GM18505 (cell line): Measurements from ENCODE around the gene APOBEC2.

Experiments
- ATAC-seq: cut with Tn5 transposase; IDR thresholded peaks from one replicate; pipeline ENCODE4 v1.9.1; 2021; ENCODE audit not compliant: unreplicated experiment
- POLR2A ChIP-seq: IDR thresholded peaks from 4 replicates; pipeline ENCODE4 v1.6.1; 2011; ENCODE audit warnings: borderline replicate concordance; ENCODE audit not compliant: insufficient read depth, insufficient read length; ENCODE audit errors: extremely low read depth

APOBEC2 gene

GRCh38 chr6:41027799-41028560 is 25.0 kb upstream of the APOBEC2 start:
- TF ChIP-seq POLR2A: peak; percentile 56
- ATAC-seq: peak; percentile 80

- peak; percentile 35 for ATAC-seq
- no peak for TF ChIP-seq POLR2A
These were observed 24.2 kb upstream of the APOBEC2 start for GRCh38 chr6:41028561-41029412.

DNA sequence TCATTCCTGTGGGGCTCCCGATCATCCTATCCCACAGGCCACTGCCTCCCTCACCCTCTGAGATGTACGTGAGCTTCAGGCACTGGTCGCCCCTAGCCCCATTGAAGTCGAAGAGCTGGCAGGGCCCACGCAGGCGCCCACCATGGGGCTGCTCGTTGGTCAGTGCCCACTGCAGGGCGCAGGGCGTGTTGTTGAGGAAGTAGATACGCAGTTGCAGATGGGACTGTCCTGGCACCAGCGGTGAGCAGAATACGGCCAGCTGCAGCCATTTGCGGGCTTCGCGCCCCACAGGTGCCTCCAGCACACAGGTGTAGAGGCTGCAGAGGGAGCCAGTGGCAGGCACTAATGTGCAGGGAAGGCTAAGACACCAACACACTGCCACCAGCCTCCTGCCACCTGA is 20.2 kb upstream of the APOBEC2 start:
- ATAC-seq: no peak
- no peak for TF ChIP-seq POLR2A

DNA sequence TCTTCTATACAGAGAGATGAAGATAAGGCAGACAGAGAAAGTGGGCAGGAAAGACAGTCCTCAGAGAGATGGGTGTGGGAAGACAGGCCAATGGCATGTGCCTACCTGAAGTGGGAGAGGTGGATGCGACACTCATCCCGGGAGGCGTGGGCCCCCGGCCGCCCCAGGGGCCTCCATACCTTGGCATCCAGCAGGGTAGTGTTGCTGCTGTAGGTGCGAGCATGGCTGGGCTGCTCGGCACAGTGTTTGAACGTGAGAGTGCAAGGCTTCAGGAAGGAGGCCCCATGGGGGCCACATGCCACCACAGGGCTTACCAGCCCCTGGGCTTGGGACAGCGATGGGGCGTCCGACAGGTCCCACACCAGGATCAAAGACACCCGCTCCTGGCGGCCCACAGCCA is 19.2 kb upstream of the APOBEC2 start:
- TF ChIP-seq POLR2A: no peak
- no peak for ATAC-seq

DNA sequence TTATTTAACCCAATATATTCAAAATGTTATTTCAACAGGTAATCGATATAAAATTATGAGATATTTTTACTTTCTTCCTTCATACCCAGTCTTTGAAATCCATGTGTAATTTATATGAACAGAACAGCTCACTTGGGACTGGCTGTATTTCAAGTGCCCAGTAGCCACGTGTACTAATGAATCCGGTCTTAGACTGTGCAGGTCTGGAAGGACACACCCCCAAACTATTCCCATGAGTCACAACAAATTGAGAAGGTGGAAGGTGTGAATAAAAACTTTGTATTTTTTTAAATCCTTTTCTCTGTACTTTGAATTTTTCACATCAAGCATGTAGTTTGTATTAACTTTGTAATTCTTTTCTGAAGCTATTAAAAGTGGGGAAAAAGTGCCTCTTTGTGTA is 16.8 kb upstream of the APOBEC2 start:
- no peak for ATAC-seq
- no peak for TF ChIP-seq POLR2A

GRCh38 chr6:41036601-41037000 is 16.4 kb upstream of the APOBEC2 start:
- no peak for ATAC-seq
- TF ChIP-seq POLR2A: no peak

GRCh38 chr6:41037107-41037900 is 15.7 kb upstream of the APOBEC2 start:
- no peak for TF ChIP-seq POLR2A
- no peak for ATAC-seq

DNA sequence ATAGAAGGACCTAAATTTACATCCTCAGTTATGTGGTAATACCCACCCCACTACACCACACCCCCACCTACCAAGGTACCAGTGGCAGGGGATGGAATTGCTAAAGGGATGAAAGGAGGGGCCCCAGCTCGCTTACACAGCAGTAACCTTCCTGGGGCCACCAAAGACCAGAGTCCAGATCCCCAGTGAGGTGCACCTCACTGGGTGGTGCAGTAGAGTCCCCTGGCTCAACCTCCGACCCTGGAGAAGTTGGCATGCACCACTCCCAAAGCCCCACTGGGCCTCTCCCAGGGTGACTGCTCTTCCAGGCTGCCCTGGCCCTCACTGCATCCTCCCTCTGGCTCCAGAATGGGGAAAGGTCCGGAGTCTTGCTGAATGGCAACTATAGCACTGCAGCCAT is 14.8 kb upstream of the APOBEC2 start:
- ATAC-seq: no peak
- no peak for TF ChIP-seq POLR2A

GRCh38 chr6:41039060-41039998 is 13.7 kb upstream of the APOBEC2 start, which contains the start of gene UNC5CL:
TSS of gene UNC5CL (minus strand) at chr6:41039221. CDS start at chr6:41035074, 4,147 bp downstream.
- ATAC-seq: no peak
- no peak for TF ChIP-seq POLR2A

DNA sequence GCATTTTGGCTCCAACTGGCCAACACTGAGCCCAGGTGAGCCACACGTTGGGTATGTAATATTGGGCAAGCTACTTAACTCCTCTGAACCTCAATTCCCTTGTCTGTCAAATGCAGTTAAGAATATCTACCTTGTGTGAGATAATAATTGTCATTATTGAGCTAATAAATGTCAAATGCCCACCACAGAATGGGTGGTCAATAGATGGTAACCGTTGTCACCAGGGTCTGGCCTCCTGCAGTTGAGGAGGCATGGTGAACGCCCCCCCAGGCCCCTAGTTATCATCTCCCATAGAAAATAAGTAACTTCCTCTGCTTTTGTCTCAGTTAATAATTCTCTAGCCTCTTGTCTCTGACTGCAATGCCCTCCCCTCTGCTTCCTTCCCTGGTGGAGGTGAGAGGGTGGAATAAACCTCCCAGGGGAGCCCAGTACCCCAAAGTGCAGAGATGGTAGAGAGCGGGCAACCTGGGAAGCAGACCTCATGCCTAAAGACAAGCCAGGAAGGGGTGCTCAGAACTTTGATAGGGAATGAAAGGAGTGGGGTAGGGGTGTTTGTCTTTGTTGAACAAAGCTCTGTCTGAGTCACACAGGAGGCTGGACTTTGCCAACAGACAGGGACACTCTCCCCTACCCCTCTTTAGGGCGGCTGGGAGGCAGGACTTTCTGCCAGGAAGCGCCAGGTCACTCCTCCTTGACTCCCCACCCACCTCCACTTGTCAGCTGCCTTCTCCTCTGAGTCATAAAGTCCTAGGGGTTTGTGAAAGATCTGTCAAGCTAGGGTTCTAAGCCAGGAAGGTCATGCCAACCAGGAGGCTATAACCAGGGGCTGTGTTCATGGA is 12.7 kb upstream of the APOBEC2 start:
- no peak for TF ChIP-seq POLR2A
- ATAC-seq: no peak

DNA sequence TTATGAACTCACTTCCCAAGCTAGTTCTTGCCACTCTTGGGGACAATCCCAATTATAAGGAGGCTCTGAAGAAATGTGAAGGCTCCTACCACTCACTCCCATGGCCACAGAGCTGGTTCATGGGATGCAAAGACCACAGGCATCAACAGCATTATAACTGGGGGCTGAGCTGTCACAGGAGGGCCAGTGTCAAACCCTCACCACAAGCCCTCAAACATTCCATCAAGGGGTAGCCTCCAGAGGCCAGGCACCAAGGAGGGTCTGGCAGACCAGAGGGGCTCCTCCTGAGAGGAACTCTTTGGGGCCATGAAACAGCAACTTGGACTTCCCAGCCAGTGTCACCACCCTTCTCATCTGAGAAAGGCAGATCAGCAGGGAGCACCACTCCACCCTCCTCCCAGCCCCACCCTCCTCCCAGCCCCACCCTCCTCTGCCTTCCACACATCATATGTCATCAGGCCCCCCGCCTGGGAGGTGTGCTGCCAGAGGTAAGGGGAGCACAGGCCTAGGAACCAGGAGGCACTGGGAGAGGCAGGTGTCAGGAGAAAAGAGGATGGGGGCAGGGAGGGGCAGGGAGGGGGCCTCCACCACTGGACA is 12.0 kb upstream of the APOBEC2 start:
- TF ChIP-seq POLR2A: no peak
- ATAC-seq: no peak
